Measurements from ENCODE around the gene KCNQ1OT1.

Gene KCNQ1OT1

DNA sequence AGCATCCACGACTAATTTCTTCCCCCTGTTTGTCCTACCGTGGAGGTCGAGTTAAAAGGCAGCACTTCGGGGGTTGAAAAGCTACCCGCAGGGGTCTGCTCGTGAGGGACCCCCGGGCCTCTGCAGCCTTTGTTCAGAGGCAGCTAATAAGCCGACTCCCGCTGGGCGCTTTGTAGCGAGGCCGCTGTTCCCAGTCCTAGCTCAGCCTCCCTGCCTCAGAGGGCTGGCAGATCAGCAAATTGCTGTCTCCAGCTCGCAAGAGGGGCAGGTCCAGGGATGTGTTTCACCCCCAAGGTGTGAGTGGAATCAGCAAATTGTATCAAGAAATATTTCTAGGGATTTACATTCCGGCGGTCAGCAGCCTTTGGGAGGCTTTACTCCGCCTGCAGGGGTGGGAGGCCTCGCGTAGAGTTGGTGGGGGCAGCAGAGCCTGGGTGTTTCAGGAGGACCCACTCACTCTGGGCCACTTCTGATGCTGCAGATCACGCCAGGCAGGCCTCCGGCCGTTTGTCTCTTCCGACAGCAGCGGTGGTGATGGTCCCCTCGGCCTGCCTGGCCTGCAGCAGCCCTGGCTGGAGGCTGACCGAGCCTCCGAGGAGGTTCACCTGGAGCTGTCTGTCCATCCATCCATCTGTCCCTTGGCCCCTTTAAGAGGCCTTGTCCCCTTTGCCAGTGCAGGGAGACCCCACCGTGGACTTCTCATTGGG lies 21.6 kb upstream of the KCNQ1OT1 start:
- no peak overlapping the region for H4K8ac ChIP-seq (ENCODE audit: low read depth, low read length)
- peak overlapping the region; percentile 69 for H2BK15ac ChIP-seq (ENCODE audit: low read length)
- H2BK5ac ChIP-seq (ENCODE audit: low read length), result no peak overlapping the region
- peak; percentile 90 for DNase-seq (ENCODE audit: low spot score)
- no peak overlapping the region for H3K4ac ChIP-seq (ENCODE audit: low read length)
- no peak overlapping the region for H4K91ac ChIP-seq (ENCODE audit: low read depth, low read length, poor library complexity)
- H3K27me3 ChIP-seq (ENCODE audit: control insufficient read depth in 3 of 3, insufficient read depth in 3 of 3, low read depth in 1 of 3, low read length in 3 of 3), result peaks cover 0 to 95% (median 63%) of the 10 kb centered on the region in 3 experiments
- peaks cover 0 to 4% of the 10 kb centered on the region in 2 donors for H3K9me3 ChIP-seq (replicated peaks in 1 of 2; ENCODE audit: control insufficient read depth in 2 of 2, insufficient read depth in 1 of 2, low read depth in 1 of 2, low read length in 2 of 2)
- peak overlapping the region; percentile 35 for H3K4me2 ChIP-seq (ENCODE audit: insufficient read depth, low read length, poor library complexity, severe bottlenecking)
- H2AK5ac ChIP-seq (ENCODE audit: low read depth, low read length), result peak overlapping the region; percentile 85
- H3K4me3 ChIP-seq (ENCODE audit: low read length in 2 of 2), result no peak overlapping the region
- peaks cover 2% of the 10 kb centered on the region for H3K79me1 ChIP-seq (ENCODE audit: low read depth, low read length)
- H3K14ac ChIP-seq (ENCODE audit: low read length), result no peak overlapping the region
- no peak overlapping the region for H3K23ac ChIP-seq (ENCODE audit: low read depth, low read length, poor library complexity)
- no peak overlapping the region for H2BK120ac ChIP-seq (ENCODE audit: low read depth, low read length)
- H3K18ac ChIP-seq (ENCODE audit: low read length), result peak overlapping the region; percentile 11
- peak overlapping the region; percentile 80 for H2BK12ac ChIP-seq (ENCODE audit: low read length)
- peak overlapping the region; percentile 13 for H3K9ac ChIP-seq (ENCODE audit: low read depth, low read length, poor library complexity)
- no CpG with 5 or more reads among the region's 27 CpGs for WGBS, 2 donors (ENCODE audit: extremely low coverage in 2 of 2, insufficient read length in 2 of 2, insufficient replicate concordance in 1 of 2)
- no peak overlapping the region for H2AFZ ChIP-seq (ENCODE audit: low read length)
- no peaks in the 10 kb centered on the region for H3K36me3 ChIP-seq (replicated peaks in 1 of 2; ENCODE audit: control insufficient read depth in 2 of 2, insufficient read depth in 2 of 2, low read length in 2 of 2)
- no peak overlapping the region for H3K27ac ChIP-seq (replicated peaks; ENCODE audit: low read length)
- peaks cover 13 to 28% of the 10 kb centered on the region in 2 donors for H3K4me1 ChIP-seq (ENCODE audit: control insufficient read depth in 2 of 2, insufficient read depth in 1 of 2, low read depth in 1 of 2, low read length in 2 of 2)

DNA sequence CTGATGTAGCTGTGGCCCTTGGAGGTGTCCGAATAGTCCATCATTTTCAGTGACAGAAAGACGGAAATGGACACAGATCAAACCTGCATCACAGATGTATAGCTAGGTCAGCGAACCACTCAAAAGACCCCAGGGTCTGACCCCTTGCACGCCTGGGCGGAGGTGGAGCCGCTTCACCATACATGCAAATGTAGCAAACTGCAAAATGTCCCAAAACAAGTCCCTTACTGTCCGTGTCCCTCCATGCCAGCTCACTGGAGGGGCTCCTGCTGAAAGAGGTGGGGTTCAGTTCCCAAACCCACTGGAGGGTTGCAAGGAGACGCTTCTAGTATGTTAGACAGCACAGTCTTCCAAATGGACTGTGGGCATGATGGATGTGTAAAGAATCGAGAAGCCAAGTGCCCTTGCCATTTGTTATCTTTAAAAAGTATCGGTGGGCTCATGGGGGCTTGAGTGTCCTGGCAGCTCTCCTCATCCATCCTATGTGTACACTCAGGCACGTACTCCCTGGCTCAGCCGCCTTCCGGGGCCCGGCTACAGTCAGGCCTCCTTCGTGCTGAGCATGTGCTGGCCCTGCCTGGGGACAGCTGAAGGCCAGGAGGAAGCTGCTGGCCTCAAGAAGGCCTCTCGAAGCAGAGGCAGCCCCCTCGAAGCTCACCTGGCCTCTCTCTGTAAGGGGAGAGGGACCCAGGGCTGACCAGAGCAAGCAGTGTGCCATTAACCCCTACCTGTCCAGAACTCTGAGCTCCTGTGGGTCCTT lies 20.2 kb upstream of the KCNQ1OT1 start:
- Histone ChIP-seq H3K23ac (ENCODE audit: low read depth, low read length, poor library complexity) (no peak overlapping the region), H3K27me3 (ENCODE audit: control insufficient read depth in 3 of 3, insufficient read depth in 3 of 3, low read depth in 1 of 3, low read length in 3 of 3) (peaks cover 0 to 97% (median 70%) of the 10 kb centered on the region in 3 experiments), H3K27ac (replicated peaks; ENCODE audit: low read length) (no peak overlapping the region), H4K8ac (ENCODE audit: low read depth, low read length) (no peak overlapping the region), H2BK120ac (ENCODE audit: low read depth, low read length) (no peak overlapping the region), H3K4me1 (ENCODE audit: control insufficient read depth in 2 of 2, insufficient read depth in 1 of 2, low read depth in 1 of 2, low read length in 2 of 2) (peaks cover 13 to 28% of the 10 kb centered on the region in 2 donors), H2BK12ac (ENCODE audit: low read length) (no peak overlapping the region), H2BK15ac (ENCODE audit: low read length) (peak overlapping the region; percentile 50), H3K4me2 (ENCODE audit: insufficient read depth, low read length, poor library complexity, severe bottlenecking) (no peak overlapping the region), H4K91ac (ENCODE audit: low read depth, low read length, poor library complexity) (no peak overlapping the region), H3K79me1 (ENCODE audit: low read depth, low read length) (peaks cover 2% of the 10 kb centered on the region), H3K14ac (ENCODE audit: low read length) (no peak overlapping the region), H2AK5ac (ENCODE audit: low read depth, low read length) (peak overlapping the region; percentile 88), H3K36me3 (replicated peaks in 1 of 2; ENCODE audit: control insufficient read depth in 2 of 2, insufficient read depth in 2 of 2, low read length in 2 of 2) (no peaks in the 10 kb centered on the region), H3K4me3 (ENCODE audit: low read length in 2 of 2) (no peak overlapping the region), H3K9ac (ENCODE audit: low read depth, low read length, poor library complexity) (peak overlapping the region; percentile 9), H3K9me3 (replicated peaks in 1 of 2; ENCODE audit: control insufficient read depth in 2 of 2, insufficient read depth in 1 of 2, low read depth in 1 of 2, low read length in 2 of 2) (peaks cover 0 to 4% of the 10 kb centered on the region in 2 donors), H3K4ac (ENCODE audit: low read length) (no peak overlapping the region), H3K18ac (ENCODE audit: low read length) (peak overlapping the region; percentile 92), H2BK5ac (ENCODE audit: low read length) (no peak overlapping the region), H2AFZ (ENCODE audit: low read length) (no peak overlapping the region)
- WGBS, 2 donors (ENCODE audit: extremely low coverage in 2 of 2, insufficient read length in 2 of 2, insufficient replicate concordance in 1 of 2), result no CpG with 5 or more reads among the region's 17 CpGs
- no peak for DNase-seq (ENCODE audit: low spot score)

- Histone ChIP-seq H3K23ac (ENCODE audit: low read depth, low read length, poor library complexity) (peak overlapping the region; percentile 3), H3K14ac (ENCODE audit: low read length) (no peak overlapping the region), H4K91ac (ENCODE audit: low read depth, low read length, poor library complexity) (no peak overlapping the region), H3K27ac (replicated peaks; ENCODE audit: low read length) (no peak overlapping the region), H3K9ac (ENCODE audit: low read depth, low read length, poor library complexity) (no peak overlapping the region), H3K36me3 (replicated peaks in 1 of 2; ENCODE audit: control insufficient read depth in 2 of 2, insufficient read depth in 2 of 2, low read length in 2 of 2) (no peaks in the 10 kb centered on the region), H3K18ac (ENCODE audit: low read length) (peak overlapping the region; percentile 2), H4K8ac (ENCODE audit: low read depth, low read length) (no peak overlapping the region), H2AFZ (ENCODE audit: low read length) (no peak overlapping the region), H2BK15ac (ENCODE audit: low read length) (no peak overlapping the region), H2BK120ac (ENCODE audit: low read depth, low read length) (peak overlapping the region; percentile 4), H3K4me3 (ENCODE audit: low read length in 2 of 2) (no peak overlapping the region), H3K79me1 (ENCODE audit: low read depth, low read length) (peaks cover 2% of the 10 kb centered on the region), H3K9me3 (replicated peaks in 1 of 2; ENCODE audit: control insufficient read depth in 2 of 2, insufficient read depth in 1 of 2, low read depth in 1 of 2, low read length in 2 of 2) (peaks cover 0 to 2% of the 10 kb centered on the region in 2 donors), H3K4ac (ENCODE audit: low read length) (no peak overlapping the region), H3K4me2 (ENCODE audit: insufficient read depth, low read length, poor library complexity, severe bottlenecking) (no peak overlapping the region), H2BK12ac (ENCODE audit: low read length) (no peak overlapping the region), H3K4me1 (ENCODE audit: control insufficient read depth in 2 of 2, insufficient read depth in 1 of 2, low read depth in 1 of 2, low read length in 2 of 2) (peaks cover 13 to 28% of the 10 kb centered on the region in 2 donors), H2AK5ac (ENCODE audit: low read depth, low read length) (no peak overlapping the region), H3K27me3 (ENCODE audit: control insufficient read depth in 3 of 3, insufficient read depth in 3 of 3, low read depth in 1 of 3, low read length in 3 of 3) (peaks cover 0 to 97% (median 73%) of the 10 kb centered on the region in 3 experiments), H2BK5ac (ENCODE audit: low read length) (no peak overlapping the region)
- no peak for DNase-seq (ENCODE audit: low spot score)
- no CpG with 5 or more reads among the region's 11 CpGs for WGBS, 2 donors (ENCODE audit: extremely low coverage in 2 of 2, insufficient read length in 2 of 2, insufficient replicate concordance in 1 of 2)
Observed at GRCh38 chr11:2718817-2719438, 19.1 kb upstream of the KCNQ1OT1 start.

Data from neuronal stem cell (in vitro differentiated cells).